Nephron (organoid): ENCODE results near the gene GIGYF2.

Source experiments
- H3K27ac Mint-ChIP-seq, 3 experiments: 2 replicates each; pipeline ENCODE4 v1.8.0; 2020; ENCODE audit warnings: mixed read lengths in 3 of 3, mild to moderate bottlenecking in 2 of 3, moderate library complexity in 1 of 3
- H3K27me3 Mint-ChIP-seq: 2 replicates; pipeline ENCODE4 v1.8.0; 2021; ENCODE audit warnings: low read depth, mild to moderate bottlenecking, moderate library complexity, mixed read lengths
- H3K36me3 Mint-ChIP-seq: 2 replicates; pipeline ENCODE4 v1.8.0; 2020; ENCODE audit warnings: low read depth, mixed read lengths
- H3K4me1 Mint-ChIP-seq: 2 replicates; pipeline ENCODE4 v1.8.0; 2020; ENCODE audit warnings: mixed read lengths
- H3K4me3 Mint-ChIP-seq, 3 experiments: 2 replicates each; pipeline ENCODE4 v1.8.0; 2020; ENCODE audit warnings: mild to moderate bottlenecking in 3 of 3, mixed read lengths in 3 of 3, moderate library complexity in 2 of 3
- H3K9me3 Mint-ChIP-seq: 2 replicates; pipeline ENCODE4 v1.8.0; 2020; ENCODE audit warnings: mixed read lengths
- TF ChIP-seq, protein P1 (sequence below), 3 experiments: fragments of 200-600 bp; sonication (generic); IDR thresholded peaks; one replicate each; pipeline ENCODE4 v1.5.0; 2021; ENCODE audit warnings: antibody characterized with exemption in 3 of 3; ENCODE audit not compliant: unreplicated experiment in 3 of 3

Gene GIGYF2

DNA sequence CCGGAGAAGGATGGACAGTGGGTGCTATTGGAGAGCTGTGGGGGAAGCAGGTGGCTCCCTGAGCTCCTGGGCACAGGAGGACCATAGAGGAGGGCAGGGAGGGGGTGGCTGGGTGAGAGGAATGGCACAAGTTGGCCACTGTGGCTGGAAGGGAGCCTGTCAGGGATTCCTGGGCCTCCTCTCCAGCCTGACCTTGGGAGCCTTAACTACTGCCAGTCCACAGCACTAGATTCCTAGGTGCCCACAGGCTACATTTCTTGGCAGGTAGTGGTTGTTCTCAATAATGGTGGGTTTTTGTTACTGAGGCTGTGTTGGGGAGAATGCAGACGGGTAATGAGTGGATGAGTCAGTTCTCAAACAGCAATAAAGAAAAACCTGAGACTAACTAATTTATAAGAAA lies 37.8 kb upstream of the GIGYF2 start:
- Mint-ChIP-seq H3K27ac (no peak overlapping the region), H3K4me1 (peaks cover 4% of the 10 kb centered on the region), H3K4me3 (no peak overlapping the region), H3K27me3 (peaks cover 9% of the 10 kb centered on the region), H3K36me3 (peaks cover 4% of the 10 kb centered on the region), H3K9me3 (peaks cover 2% of the 10 kb centered on the region)
- TF ChIP-seq, protein P1, sequence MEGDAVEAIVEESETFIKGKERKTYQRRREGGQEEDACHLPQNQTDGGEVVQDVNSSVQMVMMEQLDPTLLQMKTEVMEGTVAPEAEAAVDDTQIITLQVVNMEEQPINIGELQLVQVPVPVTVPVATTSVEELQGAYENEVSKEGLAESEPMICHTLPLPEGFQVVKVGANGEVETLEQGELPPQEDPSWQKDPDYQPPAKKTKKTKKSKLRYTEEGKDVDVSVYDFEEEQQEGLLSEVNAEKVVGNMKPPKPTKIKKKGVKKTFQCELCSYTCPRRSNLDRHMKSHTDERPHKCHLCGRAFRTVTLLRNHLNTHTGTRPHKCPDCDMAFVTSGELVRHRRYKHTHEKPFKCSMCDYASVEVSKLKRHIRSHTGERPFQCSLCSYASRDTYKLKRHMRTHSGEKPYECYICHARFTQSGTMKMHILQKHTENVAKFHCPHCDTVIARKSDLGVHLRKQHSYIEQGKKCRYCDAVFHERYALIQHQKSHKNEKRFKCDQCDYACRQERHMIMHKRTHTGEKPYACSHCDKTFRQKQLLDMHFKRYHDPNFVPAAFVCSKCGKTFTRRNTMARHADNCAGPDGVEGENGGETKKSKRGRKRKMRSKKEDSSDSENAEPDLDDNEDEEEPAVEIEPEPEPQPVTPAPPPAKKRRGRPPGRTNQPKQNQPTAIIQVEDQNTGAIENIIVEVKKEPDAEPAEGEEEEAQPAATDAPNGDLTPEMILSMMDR (IDR thresholded peaks at IDR 0.05; ENCODE audit: unreplicated experiment in 3 of 3), result no peak

DNA sequence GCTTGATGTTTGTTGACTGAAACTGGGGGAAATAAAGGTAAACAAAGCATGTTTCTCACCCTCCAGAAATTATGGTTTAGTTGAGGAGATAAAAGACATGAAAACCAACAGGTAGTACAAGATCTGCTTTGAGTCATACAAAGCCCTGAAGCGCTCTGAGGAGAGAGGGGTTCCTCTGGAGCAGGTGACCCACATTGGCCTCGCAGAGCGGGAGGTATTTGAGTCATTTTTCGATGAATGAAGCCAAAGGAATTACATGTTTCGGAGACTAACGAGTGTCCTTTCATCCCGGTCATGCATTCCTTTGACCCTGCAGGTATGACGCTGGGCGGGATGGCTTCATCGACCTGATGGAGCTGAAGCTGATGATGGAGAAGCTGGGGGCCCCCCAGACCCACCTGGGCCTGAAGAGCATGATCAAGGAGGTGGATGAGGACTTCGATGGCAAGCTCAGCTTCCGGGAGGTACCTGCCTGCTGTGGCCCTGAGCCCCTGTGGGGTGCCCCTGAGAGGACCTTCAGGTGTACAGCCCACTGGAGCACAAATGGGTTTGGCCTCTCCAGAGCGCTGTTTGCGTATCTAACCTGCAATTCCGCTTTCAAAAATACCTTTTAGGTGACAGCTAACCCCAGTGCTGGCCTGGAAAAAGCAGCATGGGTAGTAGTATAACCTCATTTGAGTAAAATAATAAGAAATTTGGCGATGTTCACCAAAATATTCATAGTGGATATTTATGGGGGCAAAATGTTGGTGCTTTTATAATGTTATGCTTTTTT lies 34.5 kb upstream of the GIGYF2 start:
- Mint-ChIP-seq H3K9me3 (peaks cover 2% of the 10 kb centered on the region), H3K4me3 (no peak overlapping the region), H3K27me3 (peaks cover 9% of the 10 kb centered on the region), H3K4me1 (peaks cover under 1% of the 10 kb centered on the region), H3K36me3 (peaks cover 4% of the 10 kb centered on the region), H3K27ac (no peak overlapping the region)
- TF ChIP-seq, protein P1 (IDR thresholded peaks at IDR 0.05; ENCODE audit: unreplicated experiment in 3 of 3), result no peak

DNA sequence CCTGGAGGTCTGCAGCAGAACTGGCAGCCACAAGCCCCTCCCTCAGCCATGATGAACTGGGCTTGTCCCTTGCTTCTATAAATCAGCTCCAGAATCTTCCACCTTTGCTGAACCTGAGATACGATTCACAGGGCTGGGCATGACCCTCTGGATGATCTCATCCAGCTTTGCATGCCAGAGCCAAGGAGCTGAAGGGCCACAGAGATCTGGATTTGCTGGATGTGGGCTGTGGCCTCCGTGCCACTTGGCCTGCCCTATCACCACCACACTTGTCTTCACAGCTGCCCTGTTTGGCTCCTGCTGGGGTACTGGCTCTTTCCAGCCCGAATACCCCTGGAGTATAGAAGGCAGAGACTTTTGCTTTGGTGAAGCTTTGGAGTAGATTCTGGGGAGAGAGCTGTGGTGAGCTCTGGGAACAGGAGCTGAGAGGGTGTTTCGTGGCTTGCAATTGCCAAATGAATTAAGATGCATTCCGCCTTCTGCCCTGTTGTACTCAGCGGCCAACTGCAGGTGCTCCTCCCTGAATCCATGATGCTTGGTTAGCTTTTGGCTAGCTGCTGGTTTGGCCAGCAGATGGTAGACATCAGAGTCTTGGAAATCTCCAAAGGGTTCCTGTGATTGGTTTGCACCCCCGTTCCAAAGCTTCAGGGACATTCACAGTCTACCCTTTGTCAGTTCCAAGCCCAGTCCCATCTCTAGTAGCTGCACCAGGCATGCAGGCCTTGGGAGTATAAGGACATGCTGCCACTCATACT lies 30.9 kb upstream of the GIGYF2 start:
- Mint-ChIP-seq H3K4me3 (no peak overlapping the region), H3K36me3 (peaks cover 5% of the 10 kb centered on the region), H3K27ac (no peak overlapping the region), H3K9me3 (peaks cover under 1% of the 10 kb centered on the region), H3K4me1 (peaks cover 10% of the 10 kb centered on the region), H3K27me3 (peaks cover 1% of the 10 kb centered on the region)
- TF ChIP-seq, protein P1 (IDR thresholded peaks at IDR 0.05; ENCODE audit: unreplicated experiment in 3 of 3), result no peak

DNA sequence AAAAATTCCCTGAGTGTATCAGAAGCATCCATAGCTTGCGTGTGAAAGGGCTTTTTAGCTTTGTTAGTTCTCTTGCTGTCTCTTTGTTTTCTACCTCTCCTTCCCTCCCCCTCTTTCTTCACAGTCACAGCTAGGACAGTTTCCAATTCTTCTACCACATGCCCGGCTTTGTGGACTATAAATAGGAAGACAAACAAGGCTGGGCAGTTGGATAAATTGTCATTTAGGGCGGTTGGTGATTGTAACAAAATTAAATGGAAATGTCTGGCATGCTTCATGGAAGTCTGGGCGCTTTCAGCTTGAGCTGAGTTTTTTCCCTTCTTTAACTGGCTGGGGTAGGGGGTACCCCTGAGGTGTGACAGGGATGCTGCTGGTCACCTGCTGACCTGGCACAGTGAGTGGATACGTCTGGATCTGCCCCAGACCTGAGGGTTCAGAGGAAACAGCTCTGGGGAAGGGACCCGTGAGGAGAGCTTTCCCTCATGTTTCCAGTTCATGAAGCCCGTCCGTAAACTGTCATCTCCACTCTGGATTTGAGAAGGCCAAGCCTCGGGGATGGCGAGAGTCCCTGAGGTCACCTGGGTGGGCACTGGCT lies 29.0 kb upstream of the GIGYF2 start:
- Mint-ChIP-seq H3K27ac (peak overlapping the region in 1 of 3 experiments; percentile 5), H3K4me1 (peaks cover 10% of the 10 kb centered on the region), H3K27me3 (no peaks in the 10 kb centered on the region), H3K36me3 (peaks cover 4% of the 10 kb centered on the region), H3K9me3 (no peaks in the 10 kb centered on the region), H3K4me3 (no peak overlapping the region)
- TF ChIP-seq, protein P1 (IDR thresholded peaks at IDR 0.05; ENCODE audit: unreplicated experiment in 3 of 3), result no peak

GRCh38 chr2:232668805-232669444 lies 28.2 kb upstream of the GIGYF2 start:
- Mint-ChIP-seq H3K4me1 (peaks cover 10% of the 10 kb centered on the region), H3K4me3 (no peak overlapping the region), H3K27me3 (no peaks in the 10 kb centered on the region), H3K36me3 (peaks cover 7% of the 10 kb centered on the region), H3K9me3 (no peaks in the 10 kb centered on the region), H3K27ac (peak overlapping the region in 2 of 3 experiments; percentile 24 to 33)
- TF ChIP-seq, protein P1 (IDR thresholded peaks at IDR 0.05; ENCODE audit: unreplicated experiment in 3 of 3), result peak in 2 of 3 experiments; percentile 41 to 46
